HepG2 (cell line): ENCODE results near the gene CAPN12. TPM values are rescaled to one million over a fixed set of nuclear protein-coding genes. Genes with fewer than 3 reads are reported as not detected.
A peak's percentile ranks its signal among the peaks of the same experiment; 100 is the strongest.

Experiments
- CHCHD3 ChIP-seq: sonication (generic); formaldehyde crosslinking; IDR thresholded peaks from 2 replicates; pipeline ENCODE4 v1.8.0; 2022; ENCODE audit warnings: mild to moderate bottlenecking, missing genetic modification reagents, moderate library complexity
- EED ChIP-seq: sonication (generic); formaldehyde crosslinking; IDR thresholded peaks from 2 replicates; pipeline ENCODE4 v1.5.0; 2020; ENCODE audit warnings: mild to moderate bottlenecking, missing genetic modification reagents
- HDAC6 ChIP-seq: fragments of 200-600 bp; sonication (generic); IDR thresholded peaks from 2 replicates; pipeline ENCODE4 v1.7.0; 2017; ENCODE audit warnings: mild to moderate bottlenecking, antibody characterized with exemption, low read length, low read depth
- HNF4G ChIP-seq, 2 experiments: sonication (generic) in 1 of 2; formaldehyde crosslinking in 1 of 2; IDR thresholded peaks; 2 replicates each; pipeline versions ENCODE4 v1.4.0 to v1.6.1; 2011 to 2020; ENCODE audit warnings: borderline replicate concordance in 2 of 2, low read depth in 2 of 2, mild to moderate bottlenecking in 2 of 2, low read length in 1 of 2, missing genetic modification reagents in 1 of 2, moderate library complexity in 1 of 2
- KDM3A ChIP-seq: IDR thresholded peaks from 2 replicates; pipeline ENCODE4 v1.6.1; 2018; ENCODE audit warnings: low read depth, missing compliant biosample characterization
- NCOA2 ChIP-seq: sonication (generic); formaldehyde crosslinking; IDR thresholded peaks from 2 replicates; pipeline ENCODE4 v1.8.0; 2022; ENCODE audit warnings: inconsistent platforms
- NR1H2 ChIP-seq: sonication (generic); formaldehyde crosslinking; IDR thresholded peaks from 2 replicates; pipeline ENCODE4 v1.8.1; 2022; ENCODE audit warnings: low read depth, missing genetic modification reagents, borderline replicate concordance
- PHF5A ChIP-seq: IDR thresholded peaks from one replicate; pipeline ENCODE4 v1.6.1; 2018; ENCODE audit warnings: low read depth, missing genetic modification reagents; ENCODE audit not compliant: unreplicated experiment
- RBAK ChIP-seq: sonication (generic); formaldehyde crosslinking; IDR thresholded peaks from 2 replicates; pipeline ENCODE4 v1.5.1; 2020; ENCODE audit warnings: mild to moderate bottlenecking, missing genetic modification reagents
- RFX3 ChIP-seq: IDR thresholded peaks from 2 replicates; pipeline ENCODE4 v1.6.1; 2016; ENCODE audit warnings: missing biosample characterization, missing genetic modification reagents
- SRY ChIP-seq: sonication (generic); formaldehyde crosslinking; IDR thresholded peaks from 2 replicates; pipeline ENCODE4 v1.8.0; 2022; ENCODE audit warnings: mild to moderate bottlenecking, missing genetic modification reagents
- TBL1XR1 ChIP-seq: fragments of 150-350 bp; IDR thresholded peaks from 2 replicates; pipeline ENCODE4 v1.6.1; 2014; ENCODE audit warnings: borderline replicate concordance, low read length; ENCODE audit not compliant: partially characterized antibody
- TOE1 ChIP-seq: sonication (generic); formaldehyde crosslinking; IDR thresholded peaks from 2 replicates; pipeline ENCODE4 v1.4.0; 2020; ENCODE audit warnings: mild to moderate bottlenecking, missing genetic modification reagents
- ZFP36L2 ChIP-seq: sonication (generic); formaldehyde crosslinking; IDR thresholded peaks from 2 replicates; pipeline ENCODE4 v1.4.0; 2020; ENCODE audit warnings: missing genetic modification reagents
- ZMYM2 ChIP-seq: sonication (generic); formaldehyde crosslinking; IDR thresholded peaks from 2 replicates; pipeline ENCODE4 v1.8.0; 2022; ENCODE audit warnings: mild to moderate bottlenecking, missing genetic modification reagents
- ZNF121 ChIP-seq: sonication (generic); formaldehyde crosslinking; IDR thresholded peaks from 2 replicates; pipeline ENCODE4 v1.5.0; 2020; ENCODE audit warnings: mild to moderate bottlenecking, missing genetic modification reagents
- ZNF468 ChIP-seq: sonication (generic); formaldehyde crosslinking; IDR thresholded peaks from 2 replicates; pipeline ENCODE4 v1.8.0; 2022; ENCODE audit warnings: mild to moderate bottlenecking, moderate library complexity, missing genetic modification reagents
- ZNF546 ChIP-seq: sonication (generic); formaldehyde crosslinking; conservative IDR thresholded peaks from 2 replicates; pipeline ENCODE4 v1.8.1; 2023; ENCODE audit warnings: mild to moderate bottlenecking, missing genetic modification reagents
- ZNF629 ChIP-seq: sonication (generic); formaldehyde crosslinking; conservative IDR thresholded peaks from 2 replicates; pipeline ENCODE4 v1.5.0; 2020; ENCODE audit warnings: missing genetic modification reagents
- ZNF678 ChIP-seq: sonication (generic); formaldehyde crosslinking; IDR thresholded peaks from 2 replicates; pipeline ENCODE4 v1.4.0; 2020; ENCODE audit warnings: mild to moderate bottlenecking, missing genetic modification reagents
- ZNF713 ChIP-seq: sonication (generic); formaldehyde crosslinking; IDR thresholded peaks from 2 replicates; pipeline ENCODE4 v1.4.0; 2020; ENCODE audit warnings: mild to moderate bottlenecking, missing genetic modification reagents
- ZNF777 ChIP-seq: sonication (generic); formaldehyde crosslinking; IDR thresholded peaks from 2 replicates; pipeline ENCODE4 v1.4.0; 2020; ENCODE audit warnings: missing genetic modification reagents
- ZNF879 ChIP-seq: sonication (generic); formaldehyde crosslinking; IDR thresholded peaks from 2 replicates; pipeline ENCODE4 v1.8.1; 2023; ENCODE audit warnings: missing genetic modification reagents
- polyA plus RNA-seq, 8 experiments: library from polyadenylated mRNA; depleted of rRNA in 3 of 8; stranded (reverse) in 7 of 8; unstranded in 1 of 8; fragments of >200 nt; fragmentation: Illumina TruSeq in 4 of 8; extraction: Trizol in 4 of 8; gene quantifications; 2 replicates each; pipeline versions ENCODE4 v1.2.1 to v1.2.3, GENCODE V29; 2011 to 2016; ENCODE audit warnings: low read depth in 4 of 8, missing spikeins in 1 of 8, mixed read lengths in 1 of 8; ENCODE audit not compliant: insufficient read depth in 1 of 8
- total RNA-seq, 5 experiments: library from RNA; depleted of rRNA; stranded (reverse); fragments of >200 nt; fragmentation: Illumina TruSeq; extraction: Trizol; gene quantifications; 2 replicates each; pipeline ENCODE4 v1.2.3, GENCODE V29; 2016; ENCODE audit warnings: low read depth in 1 of 5
- TF ChIP-seq, protein P1 (sequence below): IDR thresholded peaks from 2 replicates; pipeline ENCODE4 v1.6.1; 2016; ENCODE audit warnings: mild to moderate bottlenecking
- TF ChIP-seq, protein P2 (sequence below): sonication (generic); formaldehyde crosslinking; IDR thresholded peaks from 2 replicates; pipeline ENCODE4 v1.4.0; 2020; ENCODE audit warnings: missing genetic modification reagents
- TF ChIP-seq, protein P3 (sequence below): sonication (generic); formaldehyde crosslinking; IDR thresholded peaks from 2 replicates; pipeline ENCODE4 v1.4.0; 2020; ENCODE audit warnings: missing genetic modification reagents

The CAPN12 gene
- total and polyA plus RNA-seq, 2 of the 13 experiments (the other 11 are each of a cell fraction or from before 2014, with no cell fraction given), result 1.6 to 13.6 TPM

DNA sequence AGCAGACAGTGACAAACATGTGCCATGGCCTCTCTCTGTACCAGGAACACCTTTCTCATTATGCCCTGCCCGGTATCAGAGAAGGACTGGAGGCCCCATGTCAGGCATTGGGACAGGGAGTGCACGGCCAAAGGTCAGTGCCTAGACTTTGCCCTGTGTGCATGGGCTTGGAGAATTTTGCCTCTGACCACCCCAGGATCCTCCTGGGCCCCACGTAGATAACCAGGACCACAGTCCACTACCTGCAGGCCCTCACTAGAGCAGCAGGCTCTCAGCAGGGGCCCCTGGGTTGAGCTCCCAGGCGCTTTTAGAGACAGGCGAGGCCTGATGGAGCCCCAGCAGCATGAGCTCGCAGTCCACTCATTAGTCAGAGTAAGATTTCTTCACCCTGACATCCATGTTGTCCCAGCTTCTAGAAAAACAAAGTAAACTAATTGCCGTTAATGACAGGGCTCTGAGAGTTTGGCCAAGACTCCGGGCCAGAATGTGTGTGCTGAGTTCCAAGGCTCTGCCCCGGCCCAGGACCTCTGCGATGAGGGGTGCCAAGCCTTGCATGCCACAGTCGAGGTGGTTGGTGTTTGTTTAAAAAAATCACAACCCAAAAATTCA, 42.7 kb downstream of the CAPN12 start (continued):
- TF ChIP-seq ZNF777 (CRISPR knock-in tag), result no peak
- TF ChIP-seq ZMYM2, result peak; percentile 62; the same call in 1 of the 2 replicates
- TF ChIP-seq TOE1 (CRISPR knock-in tag), result no peak
- TF ChIP-seq KDM3A (CRISPR knock-in tag), result 0 out of 2 replicates have a peak, but pooled peaks have one; percentile 38
- no peak for TF ChIP-seq HDAC6
- TF ChIP-seq NR1H2 (CRISPR knock-in tag), result 0 out of 2 replicates have a peak, but pooled peaks have one; percentile 25
- no peak for TF ChIP-seq ZFP36L2
- peak; percentile 100 for TF ChIP-seq HNF4G (IDR thresholded peaks at IDR 0.05; ENCODE audit: borderline replicate concordance, low read depth, low read length)
- TF ChIP-seq HNF4G (CRISPR knock-in tag; IDR thresholded peaks at IDR 0.05; ENCODE audit: borderline replicate concordance, low read depth), result peak; percentile 100
- TF ChIP-seq EED (CRISPR knock-in tag), result no peak
- TF ChIP-seq ZNF468, result 0 out of 2 replicates have a peak, but pooled peaks have one; percentile 29
- TF ChIP-seq, protein P1, sequence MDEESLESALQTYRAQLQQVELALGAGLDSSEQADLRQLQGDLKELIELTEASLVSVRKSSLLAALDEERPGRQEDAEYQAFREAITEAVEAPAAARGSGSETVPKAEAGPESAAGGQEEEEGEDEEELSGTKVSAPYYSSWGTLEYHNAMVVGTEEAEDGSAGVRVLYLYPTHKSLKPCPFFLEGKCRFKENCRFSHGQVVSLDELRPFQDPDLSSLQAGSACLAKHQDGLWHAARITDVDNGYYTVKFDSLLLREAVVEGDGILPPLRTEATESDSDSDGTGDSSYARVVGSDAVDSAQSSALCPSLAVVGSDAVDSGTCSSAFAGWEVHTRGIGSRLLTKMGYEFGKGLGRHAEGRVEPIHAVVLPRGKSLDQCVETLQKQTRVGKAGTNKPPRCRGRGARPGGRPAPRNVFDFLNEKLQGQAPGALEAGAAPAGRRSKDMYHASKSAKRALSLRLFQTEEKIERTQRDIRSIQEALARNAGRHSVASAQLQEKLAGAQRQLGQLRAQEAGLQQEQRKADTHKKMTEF (CRISPR knock-in tag), result peak; percentile 81; the same call in 1 of the 2 replicates
- 0 out of 2 replicates have a peak, but pooled peaks have one; percentile 37 for TF ChIP-seq ZNF879
- no peak for TF ChIP-seq TBL1XR1
- TF ChIP-seq RFX3 (CRISPR knock-in tag), result no peak
- no peak for TF ChIP-seq ZNF546 (CRISPR knock-in tag)
- TF ChIP-seq CHCHD3, result no peak
- TF ChIP-seq ZNF678, result no peak
- 0 out of 2 replicates have a peak, but pooled peaks have one; percentile 24 for TF ChIP-seq SRY (CRISPR knock-in tag)
- TF ChIP-seq, protein P2, sequence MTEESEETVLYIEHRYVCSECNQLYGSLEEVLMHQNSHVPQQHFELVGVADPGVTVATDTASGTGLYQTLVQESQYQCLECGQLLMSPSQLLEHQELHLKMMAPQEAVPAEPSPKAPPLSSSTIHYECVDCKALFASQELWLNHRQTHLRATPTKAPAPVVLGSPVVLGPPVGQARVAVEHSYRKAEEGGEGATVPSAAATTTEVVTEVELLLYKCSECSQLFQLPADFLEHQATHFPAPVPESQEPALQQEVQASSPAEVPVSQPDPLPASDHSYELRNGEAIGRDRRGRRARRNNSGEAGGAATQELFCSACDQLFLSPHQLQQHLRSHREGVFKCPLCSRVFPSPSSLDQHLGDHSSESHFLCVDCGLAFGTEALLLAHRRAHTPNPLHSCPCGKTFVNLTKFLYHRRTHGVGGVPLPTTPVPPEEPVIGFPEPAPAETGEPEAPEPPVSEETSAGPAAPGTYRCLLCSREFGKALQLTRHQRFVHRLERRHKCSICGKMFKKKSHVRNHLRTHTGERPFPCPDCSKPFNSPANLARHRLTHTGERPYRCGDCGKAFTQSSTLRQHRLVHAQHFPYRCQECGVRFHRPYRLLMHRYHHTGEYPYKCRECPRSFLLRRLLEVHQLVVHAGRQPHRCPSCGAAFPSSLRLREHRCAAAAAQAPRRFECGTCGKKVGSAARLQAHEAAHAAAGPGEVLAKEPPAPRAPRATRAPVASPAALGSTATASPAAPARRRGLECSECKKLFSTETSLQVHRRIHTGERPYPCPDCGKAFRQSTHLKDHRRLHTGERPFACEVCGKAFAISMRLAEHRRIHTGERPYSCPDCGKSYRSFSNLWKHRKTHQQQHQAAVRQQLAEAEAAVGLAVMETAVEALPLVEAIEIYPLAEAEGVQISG (CRISPR knock-in tag), result peak; percentile 73; the same call in 1 of the 2 replicates
- TF ChIP-seq ZNF629, result peak; percentile 72
- peak; percentile 69 for TF ChIP-seq PHF5A (CRISPR knock-in tag)
- peak; percentile 26; the same call in 1 of the 2 replicates for TF ChIP-seq ZNF121 (CRISPR knock-in tag)
- no peak for TF ChIP-seq ZNF713 (CRISPR knock-in tag)
- TF ChIP-seq, protein P3, sequence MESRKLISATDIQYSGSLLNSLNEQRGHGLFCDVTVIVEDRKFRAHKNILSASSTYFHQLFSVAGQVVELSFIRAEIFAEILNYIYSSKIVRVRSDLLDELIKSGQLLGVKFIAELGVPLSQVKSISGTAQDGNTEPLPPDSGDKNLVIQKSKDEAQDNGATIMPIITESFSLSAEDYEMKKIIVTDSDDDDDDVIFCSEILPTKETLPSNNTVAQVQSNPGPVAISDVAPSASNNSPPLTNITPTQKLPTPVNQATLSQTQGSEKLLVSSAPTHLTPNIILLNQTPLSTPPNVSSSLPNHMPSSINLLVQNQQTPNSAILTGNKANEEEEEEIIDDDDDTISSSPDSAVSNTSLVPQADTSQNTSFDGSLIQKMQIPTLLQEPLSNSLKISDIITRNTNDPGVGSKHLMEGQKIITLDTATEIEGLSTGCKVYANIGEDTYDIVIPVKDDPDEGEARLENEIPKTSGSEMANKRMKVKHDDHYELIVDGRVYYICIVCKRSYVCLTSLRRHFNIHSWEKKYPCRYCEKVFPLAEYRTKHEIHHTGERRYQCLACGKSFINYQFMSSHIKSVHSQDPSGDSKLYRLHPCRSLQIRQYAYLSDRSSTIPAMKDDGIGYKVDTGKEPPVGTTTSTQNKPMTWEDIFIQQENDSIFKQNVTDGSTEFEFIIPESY (CRISPR knock-in tag), result peak; percentile 71
- peak; percentile 89 for TF ChIP-seq NCOA2 (CRISPR knock-in tag)
- no peak; the same call in 1 of the 2 replicates for TF ChIP-seq RBAK
